Measurements from ENCODE around the gene AGTRAP.

The AGTRAP gene

GRCh38 chr1:11764115-11764514 lies 28.2 kb downstream of the AGTRAP start:
- DNase-seq (ENCODE audit: low spot score), result no peak

DNA sequence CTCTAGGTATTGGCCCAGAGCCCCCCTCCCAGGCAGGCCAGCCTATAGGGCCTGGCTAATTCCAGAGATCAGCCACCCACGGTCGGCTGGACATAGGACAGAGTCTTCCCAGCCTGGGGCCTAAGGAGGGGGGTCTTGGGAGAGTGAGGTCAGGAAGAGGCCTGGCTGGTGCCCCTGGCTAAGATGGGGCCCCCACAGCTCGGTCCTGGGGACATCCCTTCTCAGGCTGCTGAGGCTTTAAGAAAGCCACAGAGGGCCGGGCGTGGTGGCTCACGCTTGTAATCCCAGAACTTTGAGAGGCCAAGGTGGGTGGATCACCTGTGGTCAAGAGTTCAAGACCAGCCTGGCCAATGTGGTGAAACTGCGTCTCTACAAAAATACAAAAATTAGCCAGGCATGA lies 28.6 kb downstream of the AGTRAP start:
- DNase-seq (ENCODE audit: low spot score), result no peak

DNA sequence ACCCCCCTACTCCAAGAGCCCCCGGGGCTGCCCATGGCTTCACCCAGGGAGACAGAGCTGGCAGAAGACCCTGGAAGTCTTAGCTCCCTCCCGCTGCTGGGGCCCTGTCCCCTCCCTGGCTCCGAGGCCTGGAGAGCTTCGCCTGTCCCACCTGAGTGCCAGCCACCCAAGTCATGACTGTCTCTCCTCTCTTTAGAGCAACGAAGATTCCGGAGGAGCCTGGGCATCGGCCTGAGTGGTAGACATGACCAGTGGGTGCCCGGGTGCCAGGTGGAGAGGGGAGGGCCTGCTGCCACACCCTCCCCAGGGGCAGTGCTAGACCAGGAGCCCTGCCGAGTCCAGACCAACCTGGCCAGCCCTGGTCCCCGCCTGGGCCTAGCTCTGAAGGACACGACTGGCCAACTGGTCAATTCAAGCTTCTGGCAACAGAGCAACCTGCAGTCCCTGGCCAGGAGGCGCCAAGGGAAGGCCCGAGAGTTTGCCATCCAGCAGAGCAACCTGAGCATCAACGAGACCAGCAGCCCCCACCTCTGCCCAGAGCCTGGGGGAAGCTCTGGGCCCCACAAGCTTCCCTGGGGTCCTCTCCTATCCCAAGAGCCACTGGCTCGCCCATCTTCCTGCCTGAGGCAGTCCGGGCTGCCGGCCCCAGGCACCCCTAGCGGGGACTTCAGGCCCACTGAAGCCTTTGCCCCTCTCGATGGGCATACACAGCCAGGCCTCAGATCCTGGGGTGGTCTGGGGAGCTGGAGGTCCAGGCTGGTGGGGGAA lies 29.9 kb downstream of the AGTRAP start:
- DNase-seq (ENCODE audit: low spot score), result no peak

DNA sequence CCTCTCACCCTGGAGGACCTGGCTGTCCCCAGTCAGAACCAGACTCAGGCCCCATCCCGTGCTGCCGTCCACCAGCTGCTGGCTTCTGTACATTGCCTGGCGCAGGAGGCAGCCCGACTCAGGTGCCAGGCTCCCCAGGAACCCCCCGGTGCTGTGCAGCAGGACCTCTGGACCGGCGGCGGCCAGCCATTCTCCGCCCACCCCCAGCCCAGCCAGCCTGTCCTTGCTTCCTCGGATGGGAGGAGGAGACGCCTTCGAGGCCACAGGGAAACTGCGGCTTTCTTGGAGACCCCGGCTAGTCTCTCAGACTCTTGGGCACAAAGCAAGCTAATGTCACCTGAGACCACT lies 30.5 kb downstream of the AGTRAP start:
- DNase-seq (ENCODE audit: low spot score), result no peak

DNA sequence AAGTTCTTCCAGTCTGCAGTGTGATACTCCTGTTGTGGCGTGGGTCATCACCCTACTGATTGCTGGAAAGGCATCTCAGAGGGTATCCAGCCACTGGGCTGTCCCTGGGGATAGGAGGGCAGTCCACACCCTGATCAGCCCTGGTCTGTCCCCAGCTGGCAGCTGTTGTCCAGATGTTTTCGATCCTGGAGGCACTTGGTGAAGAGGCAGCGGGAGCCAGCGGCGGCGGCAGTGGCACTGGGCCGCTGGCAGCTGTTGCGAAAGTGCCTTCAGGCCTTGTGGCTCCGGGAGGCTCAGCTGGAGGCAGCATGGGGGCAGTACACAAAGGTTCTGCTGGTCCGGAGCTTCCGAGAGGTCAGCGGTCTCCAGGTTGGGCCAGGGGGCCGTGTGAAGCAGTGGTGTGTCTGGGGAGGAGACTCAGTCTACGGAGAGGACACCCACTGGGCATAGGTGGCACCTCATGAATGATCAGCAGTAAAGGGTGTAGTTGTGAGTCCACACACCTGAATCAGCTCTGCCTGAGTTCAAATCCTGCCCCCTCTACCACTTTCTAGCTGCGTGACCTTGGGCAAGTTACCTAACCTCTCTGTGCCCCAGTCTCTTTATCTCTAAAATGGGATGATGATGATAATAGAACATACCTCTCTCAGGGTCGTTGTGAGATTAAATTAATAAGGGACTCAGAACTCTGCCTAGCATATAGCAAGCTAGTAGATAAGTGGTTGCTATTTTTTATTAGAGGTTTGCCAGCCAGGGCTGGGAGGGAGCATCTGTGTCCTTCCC lies 32.2 kb downstream of the AGTRAP start:
- no peak for DNase-seq (ENCODE audit: low spot score)

GRCh38 chr1:11768821-11769220 lies 32.9 kb downstream of the AGTRAP start:
- DNase-seq (ENCODE audit: low spot score), result no peak

DNA sequence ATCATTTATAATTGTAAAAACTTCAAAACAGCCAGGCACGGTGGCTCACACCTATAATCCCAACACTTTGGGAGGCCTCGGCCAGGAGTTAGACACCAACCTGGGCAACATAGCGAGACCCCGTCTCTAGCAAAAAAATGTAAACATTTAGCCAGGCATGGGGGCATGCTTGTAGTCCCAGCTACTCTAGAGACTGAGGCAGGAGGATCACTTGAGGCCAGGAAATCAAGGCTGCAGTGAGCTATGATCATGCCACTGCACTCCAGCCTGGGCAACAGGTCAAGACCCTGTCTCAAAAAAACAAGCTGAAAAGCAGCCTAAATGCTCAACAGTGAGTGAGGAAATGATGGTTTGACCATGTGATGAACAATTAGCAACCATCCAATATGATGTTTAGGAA lies 33.3 kb downstream of the AGTRAP start:
- no peak for DNase-seq (ENCODE audit: low spot score)

DNA sequence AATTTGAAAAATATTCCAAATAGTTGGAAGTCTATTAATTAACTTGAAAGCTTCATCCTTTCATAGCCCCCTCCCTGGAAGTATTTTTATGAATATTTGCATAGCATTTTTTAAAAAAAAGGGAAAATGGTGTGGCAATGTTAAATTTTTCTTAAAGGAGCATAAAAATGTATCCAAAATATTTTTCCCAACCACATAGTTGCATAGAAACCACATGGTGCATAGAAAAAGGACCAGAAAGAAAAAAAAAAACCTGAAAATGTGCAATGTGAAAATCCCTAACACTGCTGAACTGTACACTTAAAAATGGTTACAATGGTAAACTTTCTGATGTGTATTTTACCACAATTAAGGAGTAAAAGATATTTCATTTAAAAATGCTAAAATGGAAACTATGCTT lies 34.1 kb downstream of the AGTRAP start:
- DNase-seq (ENCODE audit: low spot score), result no peak

GRCh38 chr1:11771481-11772043 lies 35.6 kb downstream of the AGTRAP start:
- no peak for DNase-seq (ENCODE audit: low spot score)

GRCh38 chr1:11772458-11772857 lies 36.5 kb downstream of the AGTRAP start:
- no peak for DNase-seq (ENCODE audit: low spot score)

GRCh38 chr1:11774753-11775152 lies 38.8 kb downstream of the AGTRAP start:
- no peak for DNase-seq (ENCODE audit: low spot score)

DNA sequence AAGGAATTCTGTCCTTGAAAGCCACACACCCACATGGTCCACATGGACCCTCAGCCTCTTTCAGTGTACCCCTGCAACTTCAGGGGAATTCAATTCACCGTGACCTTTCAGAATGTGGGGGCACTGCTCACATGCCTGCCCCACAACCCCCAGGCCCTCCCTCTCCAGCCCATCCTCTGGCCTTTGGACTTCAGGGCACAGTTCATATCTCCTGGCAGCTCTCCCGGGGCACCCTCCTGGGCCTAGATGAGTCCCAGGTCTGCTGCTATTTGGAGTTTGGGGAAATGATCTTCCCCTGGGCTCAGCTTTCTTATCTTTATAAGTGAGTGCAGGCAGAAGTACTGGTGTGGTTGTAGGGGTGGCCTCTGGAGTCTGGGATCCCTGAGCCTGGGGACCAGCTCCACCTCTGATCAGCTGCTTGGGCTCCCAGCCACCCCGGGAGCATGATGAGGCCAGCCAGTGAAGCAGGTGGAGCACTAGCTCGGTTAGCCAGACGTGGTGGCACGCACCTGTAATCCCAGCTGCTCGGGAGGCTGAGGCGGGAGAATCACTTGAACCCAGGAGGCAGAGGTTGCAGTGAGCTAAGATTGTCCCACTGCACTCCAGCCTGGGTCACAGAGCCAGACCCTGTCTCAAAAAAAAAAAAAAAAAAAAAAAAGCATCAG lies 41.9 kb downstream of the AGTRAP start:
- no peak for DNase-seq (ENCODE audit: low spot score)

DNA sequence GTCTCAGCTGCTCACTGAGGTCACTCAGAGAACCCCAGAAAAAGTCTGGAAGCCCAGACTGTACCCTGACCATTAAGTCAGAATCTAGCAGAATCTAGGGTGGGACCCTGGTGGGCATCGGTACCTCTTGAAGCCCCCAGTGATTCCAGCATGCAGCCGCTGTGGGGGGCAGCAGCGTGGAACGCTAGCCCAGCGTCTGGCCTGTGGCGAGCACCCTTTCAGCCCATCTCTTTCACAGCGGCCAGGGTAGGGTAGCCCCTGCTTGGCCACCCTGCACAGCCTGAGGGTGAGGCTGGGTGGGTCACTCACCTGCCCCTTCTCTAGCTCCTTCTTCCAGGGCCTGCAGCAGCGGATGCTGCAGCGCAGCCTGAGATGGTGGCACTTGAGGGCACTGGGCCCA lies 42.4 kb downstream of the AGTRAP start:
- DNase-seq (ENCODE audit: low spot score), result no peak

DNA sequence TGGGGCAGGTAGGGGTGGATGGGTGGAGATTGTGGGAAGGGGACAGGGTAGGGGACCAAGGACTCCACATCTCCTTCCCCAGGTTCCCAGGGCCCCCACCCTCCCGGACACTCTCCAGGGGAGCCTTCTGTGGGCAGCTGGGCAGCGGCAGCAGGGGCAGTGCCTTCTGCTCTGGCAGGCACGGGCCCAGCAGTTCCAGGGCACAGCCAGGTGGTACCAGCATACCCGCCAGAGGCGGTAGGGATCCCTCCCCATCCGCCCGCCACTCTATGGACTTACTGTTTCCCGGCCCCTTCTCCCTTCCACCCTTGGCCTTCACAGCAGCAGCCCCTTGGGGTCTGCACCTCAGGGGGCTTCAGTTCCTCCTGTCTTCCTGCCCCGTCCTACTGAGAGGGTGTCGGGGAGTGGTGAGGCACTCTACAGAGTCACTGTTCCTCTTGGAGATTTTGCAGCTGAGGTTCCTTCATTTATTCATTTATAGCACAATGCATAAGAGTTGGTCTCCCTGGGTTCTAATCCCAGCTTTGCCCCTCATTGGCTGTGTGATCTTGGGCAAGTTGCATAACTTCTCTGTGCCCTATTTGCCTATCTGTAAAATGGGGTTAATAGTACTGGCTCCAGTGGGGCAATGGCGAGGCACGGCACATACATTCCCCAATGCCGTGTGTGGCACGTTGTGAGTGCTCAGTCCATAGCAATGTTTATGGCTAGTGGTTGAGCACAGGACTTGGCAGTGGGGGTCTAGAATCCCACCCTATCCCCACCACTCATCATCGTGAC lies 43.1 kb downstream of the AGTRAP start:
- DNase-seq (ENCODE audit: low spot score), result no peak

- no peak for DNase-seq (ENCODE audit: low spot score)
Observed at GRCh38 chr1:11779715-11780379, 43.9 kb downstream of the AGTRAP start.

- no peak for DNase-seq (ENCODE audit: low spot score)
Observed at GRCh38 chr1:11780380-11781147, 44.6 kb downstream of the AGTRAP start.

DNA sequence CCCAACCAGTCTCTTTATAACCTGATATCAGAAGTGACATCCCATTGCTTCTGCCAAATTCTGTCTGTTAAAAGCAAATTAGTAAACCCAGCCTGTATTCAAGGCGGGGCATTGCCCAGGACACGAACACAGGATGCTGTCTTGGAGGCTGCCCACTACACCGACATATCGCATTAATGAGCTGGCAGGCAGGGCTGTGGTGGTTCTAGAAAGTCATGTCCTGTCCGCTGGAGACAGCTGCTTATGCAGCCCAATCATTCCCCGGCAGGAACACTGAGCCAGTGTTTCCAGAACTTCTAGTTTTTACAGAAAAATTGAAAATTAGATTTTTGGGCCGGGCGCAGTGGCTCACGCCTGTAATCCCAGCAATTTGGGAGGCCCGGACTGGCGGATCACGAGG lies 45.4 kb downstream of the AGTRAP start:
- DNase-seq (ENCODE audit: low spot score), result no peak

DNA sequence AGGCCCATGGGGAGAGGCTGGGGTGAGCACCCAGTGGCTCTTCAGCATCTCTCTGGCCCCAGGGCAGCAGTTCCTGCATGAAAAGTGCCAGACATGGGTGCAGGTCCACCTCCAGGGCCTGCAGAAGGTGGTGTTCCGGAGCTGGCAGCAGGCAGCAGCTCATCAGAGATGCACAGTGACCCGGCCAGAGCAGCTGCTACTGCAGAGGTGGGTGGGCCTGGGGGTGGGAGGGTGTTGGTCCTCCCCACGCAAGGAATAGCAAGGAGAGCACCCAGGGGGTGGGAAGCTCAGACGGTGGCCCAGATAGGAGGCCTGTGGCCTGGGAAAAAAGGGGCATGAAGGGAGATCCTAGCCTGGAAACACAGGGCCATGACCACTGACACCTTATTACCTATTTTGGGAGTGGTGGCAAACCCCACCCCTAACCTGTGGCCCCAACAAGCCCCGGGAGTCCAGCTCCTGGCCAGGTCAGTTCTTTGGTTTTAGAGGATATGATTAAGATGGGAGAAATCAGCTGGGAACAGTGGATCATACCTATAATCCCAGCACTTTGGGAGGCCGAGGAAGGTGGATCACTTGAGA lies 46.3 kb downstream of the AGTRAP start:
- DNase-seq (ENCODE audit: low spot score), result no peak

GRCh38 chr1:11783556-11783955 lies 47.6 kb downstream of the AGTRAP start:
- DNase-seq (ENCODE audit: low spot score), result no peak

DNA sequence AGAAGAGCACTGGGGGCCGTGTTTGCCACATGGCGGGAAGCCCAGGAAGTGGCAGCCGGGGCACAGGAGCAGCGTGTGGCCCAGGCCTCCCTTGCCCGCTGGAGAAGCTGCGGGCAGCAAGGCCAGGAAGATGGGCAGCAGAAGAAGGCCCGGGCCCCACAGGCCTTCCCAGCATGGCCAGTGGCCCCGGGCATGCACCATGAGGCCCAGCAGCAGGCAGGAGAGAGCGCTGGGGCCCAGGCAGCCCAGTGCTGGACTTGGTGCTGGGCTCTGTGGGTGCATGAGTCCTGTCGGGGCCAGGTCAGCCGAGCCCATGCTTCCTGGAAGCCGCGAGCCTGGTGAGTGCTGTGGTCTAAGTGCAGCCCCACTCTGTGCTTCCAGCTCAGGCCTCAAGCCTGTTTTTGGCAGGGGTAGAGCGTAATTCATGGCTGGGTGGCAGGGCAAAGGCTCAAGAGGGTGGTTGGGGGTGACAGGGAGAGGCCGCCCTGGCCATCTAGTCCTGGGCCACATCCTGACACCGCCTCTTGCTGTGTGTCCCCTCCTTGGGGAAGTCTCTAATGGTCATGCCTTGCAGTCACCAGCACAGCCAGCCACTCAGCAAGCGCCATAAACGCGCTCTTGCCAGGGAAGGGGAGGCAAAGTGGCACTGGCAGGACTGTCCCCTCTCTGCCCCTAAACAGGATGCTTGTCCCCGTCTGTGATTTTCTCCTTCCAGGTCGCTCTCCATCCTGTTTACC lies 48.5 kb downstream of the AGTRAP start:
- DNase-seq (ENCODE audit: low spot score), result no peak
